Stimulated activated effector memory CD8-positive, alpha-beta T cell treated with anti-CD3 and anti-CD28 coated beads, Interleukin-12 subunit alpha, Interleukin-12 subunit beta, amount 100 ng/mL, for 72 hours (primary cell): ENCODE data around the gene ALG9.

Experiments
- ATAC-seq: fragments of 150-1000 bp; cut with Tn5 transposase; 2 replicates; pipeline ENCODE4 v1.10.0; 2021
- DNase-seq, 2 donors: peaks; one replicate each; pipeline ENCODE4 v3.0.0; 2021 to 2022; ENCODE audit warnings: low spot score in 2 of 2
- H3K27ac Mint-ChIP-seq: one replicate; pipeline ENCODE4 v1.8.0; 2022; ENCODE audit warnings: mild to moderate bottlenecking, mixed read lengths
- H3K36me3 Mint-ChIP-seq: one replicate; pipeline ENCODE4 v1.8.0; 2022; ENCODE audit warnings: mild to moderate bottlenecking, mixed read lengths
- H3K4me1 Mint-ChIP-seq: one replicate; pipeline ENCODE4 v1.8.0; 2022; ENCODE audit warnings: mixed read lengths
- H3K4me3 Mint-ChIP-seq: one replicate; pipeline ENCODE4 v1.8.0; 2022; ENCODE audit warnings: mild to moderate bottlenecking, mixed read lengths
- H3K9me3 Mint-ChIP-seq: one replicate; pipeline ENCODE4 v1.8.0; 2022; ENCODE audit warnings: mixed read lengths

Gene ALG9

GRCh38 chr11:111829185-111829968 is 42.0 kb downstream of the ALG9 start:
- H3K4me1 Mint-ChIP-seq: peaks cover 12% of the 10 kb centered on the region
- no peak overlapping the region for H3K4me3 Mint-ChIP-seq
- no peaks in the 10 kb centered on the region for H3K9me3 Mint-ChIP-seq
- peak overlapping the region; percentile 21 for H3K27ac Mint-ChIP-seq
- peaks cover 73% of the 10 kb centered on the region for H3K36me3 Mint-ChIP-seq
- ATAC-seq (peak; percentile 54), DNase-seq (no peak)

GRCh38 chr11:111826322-111826950 is 44.9 kb downstream of the ALG9 start:
- H3K4me3 Mint-ChIP-seq: no peak overlapping the region
- peaks cover 12% of the 10 kb centered on the region for H3K4me1 Mint-ChIP-seq
- no peak overlapping the region for H3K27ac Mint-ChIP-seq
- H3K9me3 Mint-ChIP-seq: no peaks in the 10 kb centered on the region
- peaks cover 53% of the 10 kb centered on the region for H3K36me3 Mint-ChIP-seq
- DNase-seq (no peak), ATAC-seq (no peak)

GRCh38 chr11:111823629-111824028 is 47.8 kb downstream of the ALG9 start:
- peaks cover 30% of the 10 kb centered on the region for H3K36me3 Mint-ChIP-seq
- H3K4me3 Mint-ChIP-seq: no peak overlapping the region
- no peaks in the 10 kb centered on the region for H3K9me3 Mint-ChIP-seq
- DNase-seq (no peak), ATAC-seq (no peak)
- H3K4me1 Mint-ChIP-seq: no peaks in the 10 kb centered on the region
- H3K27ac Mint-ChIP-seq: no peak overlapping the region

- Mint-ChIP-seq H3K9me3 (no peaks in the 10 kb centered on the region), H3K4me1 (no peaks in the 10 kb centered on the region), H3K4me3 (no peak overlapping the region), H3K36me3 (peaks cover 25% of the 10 kb centered on the region), H3K27ac (no peak overlapping the region)
- ATAC-seq (no peak), DNase-seq (no peak)
Observed at GRCh38 chr11:111823131-111823530, 48.2 kb downstream of the ALG9 start.

GRCh38 chr11:111819829-111820237 is 51.5 kb downstream of the ALG9 start:
- no peak overlapping the region for H3K4me3 Mint-ChIP-seq
- no peak overlapping the region for H3K27ac Mint-ChIP-seq
- ATAC-seq (no peak), DNase-seq (no peak)
- no peaks in the 10 kb centered on the region for H3K4me1 Mint-ChIP-seq
- no peaks in the 10 kb centered on the region for H3K9me3 Mint-ChIP-seq
- H3K36me3 Mint-ChIP-seq: peaks cover 6% of the 10 kb centered on the region

GRCh38 chr11:111819161-111819828 is 52.1 kb downstream of the ALG9 start:
- DNase-seq (no peak), ATAC-seq (no peak)
- peak overlapping the region; percentile 41 for H3K27ac Mint-ChIP-seq
- H3K4me3 Mint-ChIP-seq: no peak overlapping the region
- H3K9me3 Mint-ChIP-seq: no peaks in the 10 kb centered on the region
- H3K36me3 Mint-ChIP-seq: peaks cover 6% of the 10 kb centered on the region
- no peaks in the 10 kb centered on the region for H3K4me1 Mint-ChIP-seq

- no peak for DNase-seq
- no peaks in the 10 kb centered on the region for H3K4me1 Mint-ChIP-seq
- H3K4me3 Mint-ChIP-seq: no peak overlapping the region
- H3K27ac Mint-ChIP-seq: peak overlapping the region; percentile 49
- ATAC-seq: no peak
- no peaks in the 10 kb centered on the region for H3K9me3 Mint-ChIP-seq
- peaks cover 10% of the 10 kb centered on the region for H3K36me3 Mint-ChIP-seq
Observed at GRCh38 chr11:111815489-111815888, 55.9 kb downstream of the ALG9 start.

- no peaks in the 10 kb centered on the region for H3K4me1 Mint-ChIP-seq
- no peak overlapping the region for H3K4me3 Mint-ChIP-seq
- H3K36me3 Mint-ChIP-seq: peaks cover 10% of the 10 kb centered on the region
- no peak for DNase-seq
- no peaks in the 10 kb centered on the region for H3K9me3 Mint-ChIP-seq
- no peak for ATAC-seq
- peak overlapping the region; percentile 49 for H3K27ac Mint-ChIP-seq
Observed at GRCh38 chr11:111814557-111815320, 56.6 kb downstream of the ALG9 start.

- H3K4me1 Mint-ChIP-seq: no peaks in the 10 kb centered on the region
- ATAC-seq (no peak), DNase-seq (no peak)
- no peak overlapping the region for H3K27ac Mint-ChIP-seq
- no peak overlapping the region for H3K4me3 Mint-ChIP-seq
- H3K36me3 Mint-ChIP-seq: peaks cover 16% of the 10 kb centered on the region
- H3K9me3 Mint-ChIP-seq: no peaks in the 10 kb centered on the region
Observed at GRCh38 chr11:111814106-111814505, 57.3 kb downstream of the ALG9 start.

GRCh38 chr11:111812211-111812610 is 59.2 kb downstream of the ALG9 start:
- no peak for DNase-seq
- H3K36me3 Mint-ChIP-seq: peaks cover 33% of the 10 kb centered on the region
- no peak for ATAC-seq

GRCh38 chr11:111811445-111811844 is 59.9 kb downstream of the ALG9 start:
- no peak overlapping the region for H3K4me3 Mint-ChIP-seq
- H3K27ac Mint-ChIP-seq: no peak overlapping the region
- no peaks in the 10 kb centered on the region for H3K9me3 Mint-ChIP-seq
- peaks cover 40% of the 10 kb centered on the region for H3K36me3 Mint-ChIP-seq
- H3K4me1 Mint-ChIP-seq: no peaks in the 10 kb centered on the region
- DNase-seq: no peak
- ATAC-seq: no peak

More at GRCh38 chr11:111812211-111812610, 59.2 kb downstream of the ALG9 start:
- Mint-ChIP-seq H3K4me3 (no peak overlapping the region), H3K27ac (no peak overlapping the region), H3K9me3 (no peaks in the 10 kb centered on the region), H3K4me1 (no peaks in the 10 kb centered on the region)

- H3K27ac Mint-ChIP-seq: peak overlapping the region; percentile 41
- H3K4me1 Mint-ChIP-seq: no peaks in the 10 kb centered on the region
- DNase-seq (no peak), ATAC-seq (no peak)
- H3K36me3 Mint-ChIP-seq: peaks cover 53% of the 10 kb centered on the region
- no peak overlapping the region for H3K4me3 Mint-ChIP-seq
- H3K9me3 Mint-ChIP-seq: no peaks in the 10 kb centered on the region
Observed at GRCh38 chr11:111808834-111809233, 62.5 kb downstream of the ALG9 start.

- DNase-seq (no peak), ATAC-seq (no peak)
- Mint-ChIP-seq H3K9me3 (no peaks in the 10 kb centered on the region), H3K4me1 (no peaks in the 10 kb centered on the region), H3K27ac (peak overlapping the region; percentile 41), H3K36me3 (peaks cover 59% of the 10 kb centered on the region), H3K4me3 (no peak overlapping the region)
Observed at GRCh38 chr11:111808063-111808588, 63.3 kb downstream of the ALG9 start.

- Mint-ChIP-seq H3K36me3 (peaks cover 58% of the 10 kb centered on the region), H3K4me3 (no peak overlapping the region), H3K27ac (no peak overlapping the region), H3K9me3 (no peaks in the 10 kb centered on the region), H3K4me1 (no peaks in the 10 kb centered on the region)
- DNase-seq (no peak), ATAC-seq (no peak)
Observed at GRCh38 chr11:111807076-111807475, 64.3 kb downstream of the ALG9 start.

GRCh38 chr11:111801135-111801534 is 70.2 kb downstream of the ALG9 start:
- Mint-ChIP-seq H3K4me1 (peaks cover 4% of the 10 kb centered on the region), H3K9me3 (no peaks in the 10 kb centered on the region), H3K4me3 (no peak overlapping the region), H3K36me3 (peaks cover 42% of the 10 kb centered on the region), H3K27ac (no peak overlapping the region)
- ATAC-seq: no peak
- no peak for DNase-seq
